Epithelial cell of proximal tubule (primary cell): Measurements from ENCODE around the gene SERP2. TPM values are rescaled to one million over a fixed set of nuclear protein-coding genes. Genes with fewer than 3 reads are reported as not detected.

Experiments used
- DNase-seq: peaks from one replicate; pipeline ENCODE4 v3.0.0-alpha.2; 2011; ENCODE audit warnings: low read depth
- H3K4me3 ChIP-seq: 2 replicates; pipeline ENCODE4 v1.5.1; 2011; ENCODE audit warnings: low read depth, mild to moderate bottlenecking, low read length
- total RNA-seq: library from RNA; depleted of rRNA; stranded (reverse); fragments of >200 nt; gene quantifications from 2 replicates; pipeline ENCODE4 v1.2.3, GENCODE V29; 2015
- TF ChIP-seq, protein P1 (sequence below): conservative IDR thresholded peaks from 2 replicates; pipeline ENCODE4 v1.5.1; 2012; ENCODE audit warnings: low read depth, mild to moderate bottlenecking, low read length

Gene SERP2
- total RNA-seq, 1 donor from 2014 or later: 2.7 TPM

DNA sequence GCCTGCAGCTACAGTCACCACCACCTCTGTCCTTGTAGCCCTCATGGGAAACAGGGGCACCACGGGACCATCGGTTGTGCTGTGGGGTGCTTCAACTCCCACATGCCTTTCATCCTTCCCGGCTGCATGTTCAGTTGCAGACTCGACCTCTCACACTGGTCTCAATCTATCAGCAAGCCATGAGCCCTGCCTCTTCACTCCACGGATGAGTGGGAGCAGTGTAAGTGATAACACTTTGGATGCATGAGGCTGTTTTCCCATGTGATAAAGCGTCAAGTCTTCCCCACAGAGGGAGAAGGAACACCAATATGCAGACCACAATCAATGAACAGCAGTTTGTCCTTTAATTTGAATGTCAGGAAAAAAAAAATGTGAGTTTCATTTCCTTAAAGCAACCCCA, 12.2 kb downstream of the SERP2 start:
- DNase-seq: no peak
- TF ChIP-seq, protein P1, sequence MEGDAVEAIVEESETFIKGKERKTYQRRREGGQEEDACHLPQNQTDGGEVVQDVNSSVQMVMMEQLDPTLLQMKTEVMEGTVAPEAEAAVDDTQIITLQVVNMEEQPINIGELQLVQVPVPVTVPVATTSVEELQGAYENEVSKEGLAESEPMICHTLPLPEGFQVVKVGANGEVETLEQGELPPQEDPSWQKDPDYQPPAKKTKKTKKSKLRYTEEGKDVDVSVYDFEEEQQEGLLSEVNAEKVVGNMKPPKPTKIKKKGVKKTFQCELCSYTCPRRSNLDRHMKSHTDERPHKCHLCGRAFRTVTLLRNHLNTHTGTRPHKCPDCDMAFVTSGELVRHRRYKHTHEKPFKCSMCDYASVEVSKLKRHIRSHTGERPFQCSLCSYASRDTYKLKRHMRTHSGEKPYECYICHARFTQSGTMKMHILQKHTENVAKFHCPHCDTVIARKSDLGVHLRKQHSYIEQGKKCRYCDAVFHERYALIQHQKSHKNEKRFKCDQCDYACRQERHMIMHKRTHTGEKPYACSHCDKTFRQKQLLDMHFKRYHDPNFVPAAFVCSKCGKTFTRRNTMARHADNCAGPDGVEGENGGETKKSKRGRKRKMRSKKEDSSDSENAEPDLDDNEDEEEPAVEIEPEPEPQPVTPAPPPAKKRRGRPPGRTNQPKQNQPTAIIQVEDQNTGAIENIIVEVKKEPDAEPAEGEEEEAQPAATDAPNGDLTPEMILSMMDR: no peak
- no peak overlapping the region for H3K4me3 ChIP-seq

GRCh38 chr13:44386913-44387556, 13.4 kb downstream of the SERP2 start:
- DNase-seq: no peak
- H3K4me3 ChIP-seq: no peak overlapping the region
- TF ChIP-seq, protein P1: no peak

- no peak for DNase-seq
- TF ChIP-seq, protein P1: no peak
- H3K4me3 ChIP-seq: no peak overlapping the region
Observed at GRCh38 chr13:44388427-44389059, 14.9 kb downstream of the SERP2 start.

- TF ChIP-seq, protein P1: no peak
- DNase-seq: no peak
- H3K4me3 ChIP-seq: no peak overlapping the region
Observed at GRCh38 chr13:44389060-44389666, 15.5 kb downstream of the SERP2 start.

DNA sequence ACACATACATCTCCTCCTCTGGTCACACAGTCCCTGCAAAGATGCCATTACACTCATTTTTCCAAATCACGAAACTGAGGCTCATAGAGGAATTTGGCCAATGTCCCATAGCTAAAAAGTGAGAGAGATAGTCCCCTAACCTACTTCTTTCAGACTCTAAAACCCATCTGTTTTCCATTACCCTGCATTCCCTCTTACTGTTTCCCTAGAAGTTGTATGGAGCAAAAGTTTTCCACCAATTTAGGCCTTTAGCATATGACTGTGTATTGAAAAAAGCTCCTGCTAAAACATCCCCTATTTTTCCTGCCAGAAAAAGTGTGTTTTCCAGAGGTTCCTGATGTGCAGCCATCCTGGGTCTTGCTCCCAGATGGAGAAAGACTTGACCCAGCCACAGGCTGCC, 16.3 kb downstream of the SERP2 start:
- TF ChIP-seq, protein P1: no peak
- DNase-seq: no peak
- no peak overlapping the region for H3K4me3 ChIP-seq

DNA sequence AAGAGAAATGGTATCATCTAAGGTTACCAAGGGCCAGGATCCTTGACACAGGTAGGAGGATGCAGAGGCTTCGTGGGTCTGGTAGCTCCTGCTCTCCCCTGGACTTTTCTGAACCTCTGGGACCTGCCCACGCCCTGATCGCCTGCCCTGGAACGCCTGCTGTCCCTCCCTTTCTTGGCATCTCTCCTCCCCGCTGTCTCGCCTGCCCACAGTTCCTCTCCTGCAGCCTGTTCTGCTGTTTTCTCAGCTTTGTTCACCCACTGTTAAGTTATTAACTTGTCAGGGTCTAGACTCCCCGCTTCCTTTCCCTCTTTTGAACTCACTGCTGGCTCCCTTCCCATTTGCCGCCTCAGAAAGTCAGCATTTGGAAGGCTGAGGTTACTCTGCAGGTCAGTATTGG, 19.8 kb downstream of the SERP2 start:
- peak; percentile 57 for DNase-seq
- TF ChIP-seq, protein P1: no peak
- no peak overlapping the region for H3K4me3 ChIP-seq
